MCF 10A (cell line): ENCODE measurements around the gene SPHK1. TPM values are rescaled to one million over a fixed set of nuclear protein-coding genes. Genes with fewer than 3 reads are reported as not detected.

Experiments
- BruUV-seq: library from RNA; stranded (reverse); fragments of 400-500 nt; replicated peaks from 2 replicates; lab custom pipeline; 2021; lab: Mats Ljungman, UMichigan
- CTCF ChIA-PET: fragments of 300-600 bp; sonication (Branson Sonifier 250); formaldehyde crosslinking; extraction: SDS; loops from one replicate; lab custom pipeline; 2021; ENCODE audit warnings: antibody characterized with exemption, inconsistent platforms; lab: Yijun Ruan, JAX
- POLR2A ChIA-PET: fragments of 300-600, 350-650 bp; sonication (Branson Sonifier 250); formaldehyde crosslinking; extraction: SDS; loops from one replicate; lab custom pipeline; 2020; ENCODE audit warnings: antibody characterized with exemption, inconsistent platforms; lab: Yijun Ruan, JAX
- DNase-seq: peaks from one replicate; pipeline ENCODE4 v3.0.0-alpha.2; 2018; ENCODE audit not compliant: unreplicated experiment
- H3K27ac Mint-ChIP-seq: one replicate; pipeline ENCODE4 v1.8.0; 2022; ENCODE audit warnings: mild to moderate bottlenecking, low read depth, mixed read lengths; ENCODE audit not compliant: unreplicated experiment
- H3K27me3 Mint-ChIP-seq: one replicate; pipeline ENCODE4 v1.8.0; 2022; ENCODE audit warnings: mixed read lengths; ENCODE audit not compliant: insufficient read depth, unreplicated experiment
- H3K36me3 Mint-ChIP-seq: one replicate; pipeline ENCODE4 v1.8.0; 2022; ENCODE audit warnings: mild to moderate bottlenecking, moderate library complexity, mixed read lengths; ENCODE audit not compliant: insufficient read depth, unreplicated experiment
- H3K4me1 Mint-ChIP-seq: one replicate; pipeline ENCODE4 v1.8.0; 2022; ENCODE audit warnings: mixed read lengths; ENCODE audit not compliant: insufficient read depth, unreplicated experiment
- H3K4me3 Mint-ChIP-seq: one replicate; pipeline ENCODE4 v1.8.0; 2022; ENCODE audit warnings: mild to moderate bottlenecking, moderate library complexity, mixed read lengths; ENCODE audit not compliant: unreplicated experiment
- H3K9me3 Mint-ChIP-seq: one replicate; pipeline ENCODE4 v1.8.0; 2022; ENCODE audit warnings: mixed read lengths; ENCODE audit not compliant: unreplicated experiment
- intact Hi-C: fragments of 100-400 bp; cut with micrococcal nuclease; formaldehyde crosslinking; loops from 2 replicates; pipeline ENCODE4 v1.14.1; 2022
- total RNA-seq: library from RNA; stranded (reverse); gene quantifications from 2 replicates; pipeline ENCODE4 v1.2.3, GENCODE V29; 2022
- TF ChIP-seq, protein P1 (sequence below): fragments of 200-600 bp; IDR thresholded peaks from one replicate; pipeline ENCODE4 v1.8.0; 2022; ENCODE audit warnings: antibody characterized with exemption, mild to moderate bottlenecking; ENCODE audit not compliant: unreplicated experiment

Gene SPHK1
- total RNA-seq, 1 experiment from 2014 or later = 7.1 TPM

DNA sequence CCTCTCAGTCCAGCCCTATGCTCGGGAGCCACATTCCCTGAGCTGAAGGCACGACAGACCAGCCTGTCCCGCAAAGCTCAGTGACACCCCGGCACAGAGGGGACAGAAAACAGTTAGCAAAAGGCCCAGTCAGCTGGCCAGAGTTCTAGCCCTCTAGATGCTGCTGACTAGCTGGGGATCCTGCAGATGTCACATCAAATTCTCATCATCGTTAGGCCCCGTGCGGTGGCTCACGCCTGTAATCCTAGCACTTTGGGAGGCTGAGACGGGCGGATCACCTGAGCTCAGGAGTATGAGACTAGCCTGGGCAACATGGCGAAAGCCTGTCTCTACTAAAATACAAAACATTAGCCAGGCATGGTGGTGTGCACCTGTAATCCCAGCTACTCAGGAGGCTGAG lies 51.3 kb downstream of the SPHK1 start:
- DNase-seq = no peak
- ChIA-PET POLR2A (interaction anchor here (0.6 to 0.9 kb wide), 3 partner anchors 25 to 253 kb away, joined by 3 read pairs; no protein-coding TSS in a partner anchor), CTCF (interaction anchor here (0.5 to 1.8 kb wide), 3 partner anchors 14 to 31 kb away, joined by 3 to 7 read pairs (median 4); no protein-coding TSS in a partner anchor)
- Mint-ChIP-seq H3K27ac (no peak overlapping the region), H3K36me3 (peaks cover 11% of the 10 kb centered on the region), H3K4me1 (peaks cover 26% of the 10 kb centered on the region), H3K27me3 (no peaks in the 10 kb centered on the region), H3K4me3 (no peak overlapping the region), H3K9me3 (no peaks in the 10 kb centered on the region)
- BruUV-seq = no TSS peak
- TF ChIP-seq, protein P1, sequence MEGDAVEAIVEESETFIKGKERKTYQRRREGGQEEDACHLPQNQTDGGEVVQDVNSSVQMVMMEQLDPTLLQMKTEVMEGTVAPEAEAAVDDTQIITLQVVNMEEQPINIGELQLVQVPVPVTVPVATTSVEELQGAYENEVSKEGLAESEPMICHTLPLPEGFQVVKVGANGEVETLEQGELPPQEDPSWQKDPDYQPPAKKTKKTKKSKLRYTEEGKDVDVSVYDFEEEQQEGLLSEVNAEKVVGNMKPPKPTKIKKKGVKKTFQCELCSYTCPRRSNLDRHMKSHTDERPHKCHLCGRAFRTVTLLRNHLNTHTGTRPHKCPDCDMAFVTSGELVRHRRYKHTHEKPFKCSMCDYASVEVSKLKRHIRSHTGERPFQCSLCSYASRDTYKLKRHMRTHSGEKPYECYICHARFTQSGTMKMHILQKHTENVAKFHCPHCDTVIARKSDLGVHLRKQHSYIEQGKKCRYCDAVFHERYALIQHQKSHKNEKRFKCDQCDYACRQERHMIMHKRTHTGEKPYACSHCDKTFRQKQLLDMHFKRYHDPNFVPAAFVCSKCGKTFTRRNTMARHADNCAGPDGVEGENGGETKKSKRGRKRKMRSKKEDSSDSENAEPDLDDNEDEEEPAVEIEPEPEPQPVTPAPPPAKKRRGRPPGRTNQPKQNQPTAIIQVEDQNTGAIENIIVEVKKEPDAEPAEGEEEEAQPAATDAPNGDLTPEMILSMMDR = no peak
- intact Hi-C loops = no loop called here

Other genes starting within 250 kb of the SPHK1 start
- gene FOXJ1, start 243.4 kb upstream of the SPHK1 start, total RNA-seq = not detected in 2 replicates
- gene RNF157, start 144.1 kb upstream of the SPHK1 start, total RNA-seq = 0.17 and 0.44 TPM in 2 replicates
- gene UBALD2, start 119.3 kb upstream of the SPHK1 start, total RNA-seq = 84.9 and 109 TPM in 2 replicates
- 0.56 and 3.2 TPM in 2 replicates for gene QRICH2, start 76.3 kb upstream of the SPHK1 start, total RNA-seq
- gene PRPSAP1, start 30.7 kb upstream of the SPHK1 start, total RNA-seq = 25.9 and 42.3 TPM in 2 replicates
- 16.2 and 19.5 TPM in 2 replicates for gene UBE2O, start 68.5 kb downstream of the SPHK1 start, total RNA-seq
- not detected in 2 replicates for gene AANAT, start 83.0 kb downstream of the SPHK1 start, total RNA-seq
- gene RHBDF2, start 116.8 kb downstream of the SPHK1 start, total RNA-seq = 17.5 and 33.4 TPM in 2 replicates
- gene CYGB, start 153.1 kb downstream of the SPHK1 start, total RNA-seq = not detected in 2 replicates
- not detected in 2 replicates for gene PRCD, start 155.4 kb downstream of the SPHK1 start, total RNA-seq
- 5.0 and 7.7 TPM in 2 replicates for gene ST6GALNAC2, start 201.3 kb downstream of the SPHK1 start, total RNA-seq